Smooth muscle cell (in vitro differentiated cells): ENCODE measurements around the gene EVI5. TPM values are rescaled to one million over a fixed set of nuclear protein-coding genes. Genes with fewer than 3 reads are reported as not detected.

Source experiments
- DNase-seq: peaks from one replicate; lab custom pipeline; 2025; ENCODE audit not compliant: unreplicated experiment; lab: John Stamatoyannopoulos, UW
- H2AFZ ChIP-seq: fragments of 200-600 bp; sonication (generic); 2 replicates; pipeline ENCODE4 v1.6.0; 2016; ENCODE audit warnings: antibody characterized with exemption, low read depth, mild to moderate bottlenecking
- H3F3A ChIP-seq: fragments of 200-600 bp; sonication (generic); 2 replicates; pipeline ENCODE4 v1.6.0; 2017; ENCODE audit warnings: antibody characterized with exemption, low read depth
- H3K27ac ChIP-seq: fragments of 200-600 bp; sonication (generic); 2 replicates; pipeline ENCODE4 v1.5.1; 2016; ENCODE audit warnings: low read depth, mild to moderate bottlenecking
- H3K27me3 ChIP-seq: fragments of 200-600 bp; sonication (generic); 2 replicates; pipeline ENCODE4 v1.6.1; 2016; ENCODE audit warnings: low read depth, mild to moderate bottlenecking
- H3K36me3 ChIP-seq: fragments of 200-600 bp; sonication (generic); 2 replicates; pipeline ENCODE4 v1.5.1; 2016; ENCODE audit warnings: low read depth
- H3K4me1 ChIP-seq: fragments of 200-600 bp; sonication (generic); 2 replicates; pipeline ENCODE4 v1.5.1; 2016; ENCODE audit warnings: low read depth
- H3K4me2 ChIP-seq: fragments of 200-600 bp; sonication (generic); 2 replicates; pipeline ENCODE4 v1.6.0; 2016; ENCODE audit warnings: mild to moderate bottlenecking
- H3K4me3 ChIP-seq: fragments of 200-600 bp; sonication (generic); 2 replicates; pipeline ENCODE4 v1.5.1; 2016; ENCODE audit warnings: mild to moderate bottlenecking
- H3K79me2 ChIP-seq: fragments of 200-600 bp; sonication (generic); 2 replicates; pipeline ENCODE4 v1.6.0; 2016; ENCODE audit warnings: low read depth, mild to moderate bottlenecking
- H3K9ac ChIP-seq: fragments of 200-600 bp; sonication (generic); 2 replicates; pipeline ENCODE4 v1.6.0; 2016; ENCODE audit warnings: low read depth
- H3K9me3 ChIP-seq: fragments of 200-600 bp; sonication (generic); replicated peaks from 2 replicates; pipeline ENCODE4 v1.5.1; 2016; ENCODE audit warnings: low read depth
- H4K20me1 ChIP-seq: fragments of 200-600 bp; sonication (generic); 2 replicates; pipeline ENCODE4 v1.6.0; 2016; ENCODE audit warnings: low read depth
- CTCF ChIP-seq: fragments of 200-600 bp; sonication (generic); IDR thresholded peaks from 2 replicates; pipeline ENCODE4 v1.5.1; 2017; ENCODE audit warnings: borderline replicate concordance, mild to moderate bottlenecking, antibody characterized with exemption; ENCODE audit not compliant: insufficient read depth, poor library complexity, severe bottlenecking
- WGBS: methylation state at CpG from one replicate; pipeline ENCODE4 v1.1.7; 2016; ENCODE audit warnings: low lambda C conversion rate; 5-methylcytosine and 5-hydroxymethylcytosine counted together
- polyA plus RNA-seq: library from polyadenylated mRNA; unstranded; fragments of >200 nt; fragmentation: Nextera tagmentation; extraction: Ambion mirVana; gene quantifications from 2 replicates; pipeline ENCODE4 v1.2.1, GENCODE V29; 2016
- total RNA-seq: library from RNA; depleted of rRNA; stranded (reverse); fragments of >200 nt; gene quantifications from 2 replicates; pipeline ENCODE4 v1.2.3, GENCODE V29; 2014

The EVI5 gene
- total and polyA plus RNA-seq, 2 experiments from 2014 or later, result 35.4 to 47.6 TPM

DNA sequence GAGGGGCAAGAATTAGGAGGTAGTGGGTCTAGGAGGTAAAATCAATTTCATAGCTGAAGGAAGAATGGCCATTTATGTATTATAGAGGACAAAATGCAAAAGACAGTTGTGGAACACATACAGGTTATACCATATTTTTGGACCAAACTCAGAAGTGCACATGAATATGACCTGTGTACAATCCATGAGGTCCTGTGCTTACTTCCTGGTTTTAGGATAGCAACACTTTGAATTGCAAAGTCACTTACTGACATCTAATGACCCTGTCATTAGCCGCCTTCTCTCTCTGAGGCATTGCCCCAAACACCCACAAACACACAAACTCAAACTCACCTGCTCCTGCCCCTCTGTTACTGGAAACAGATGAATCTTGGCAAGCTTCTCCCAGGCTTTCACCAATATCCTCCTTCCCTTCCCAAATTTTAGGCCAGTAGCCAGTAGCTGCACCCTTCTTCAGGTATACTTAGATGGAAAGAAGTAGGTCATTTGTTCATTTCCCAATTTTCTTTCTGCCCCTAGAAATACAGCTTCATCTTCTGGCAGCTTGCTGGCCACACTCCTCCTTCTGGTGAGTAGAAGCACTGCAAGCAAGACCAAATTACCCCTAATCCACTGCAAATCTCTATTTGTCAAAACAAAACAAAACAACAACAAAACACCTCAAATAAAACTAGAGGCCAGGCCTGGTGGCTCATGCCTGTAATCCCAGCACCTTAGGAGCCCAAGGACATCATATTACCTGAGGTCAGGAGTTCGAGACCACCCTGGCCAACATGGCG, 33.3 kb upstream of the EVI5 start:
- H3K27ac ChIP-seq, result no peak overlapping the region
- 95% methylated on average over 3 of the region's 3 CpGs for WGBS
- DNase-seq, result no peak
- no peaks in the 10 kb centered on the region for H3K79me2 ChIP-seq
- no peaks in the 10 kb centered on the region for H3K9me3 ChIP-seq
- TF ChIP-seq CTCF, result peak; percentile 55
- no peaks in the 10 kb centered on the region for H3K27me3 ChIP-seq
- no peaks in the 10 kb centered on the region for H3K36me3 ChIP-seq
- H3K4me2 ChIP-seq, result no peak overlapping the region
- no peak overlapping the region for H3K4me3 ChIP-seq
- no peaks in the 10 kb centered on the region for H3K4me1 ChIP-seq
- H3F3A ChIP-seq, result no peaks in the 10 kb centered on the region
- no peaks in the 10 kb centered on the region for H4K20me1 ChIP-seq
- H3K9ac ChIP-seq, result no peak overlapping the region
- H2AFZ ChIP-seq, result no peak overlapping the region

GRCh38 chr1:92817137-92817697, 32.3 kb upstream of the EVI5 start:
- Histone ChIP-seq H3K27ac (no peak overlapping the region), H3K4me1 (no peaks in the 10 kb centered on the region), H3K27me3 (no peaks in the 10 kb centered on the region), H3K4me2 (no peak overlapping the region), H3K9ac (no peak overlapping the region), H2AFZ (no peak overlapping the region), H3K79me2 (no peaks in the 10 kb centered on the region), H3F3A (no peaks in the 10 kb centered on the region), H4K20me1 (no peaks in the 10 kb centered on the region), H3K36me3 (no peaks in the 10 kb centered on the region), H3K4me3 (no peak overlapping the region), H3K9me3 (no peaks in the 10 kb centered on the region)
- 89% methylated on average over 1 of the region's 1 CpG for WGBS
- no peak for TF ChIP-seq CTCF
- no peak for DNase-seq

- Histone ChIP-seq H3F3A (no peaks in the 10 kb centered on the region), H3K27ac (no peak overlapping the region), H3K4me1 (no peaks in the 10 kb centered on the region), H3K9ac (no peak overlapping the region), H3K4me3 (no peak overlapping the region), H3K27me3 (no peaks in the 10 kb centered on the region), H3K4me2 (no peak overlapping the region), H4K20me1 (no peaks in the 10 kb centered on the region), H3K9me3 (no peaks in the 10 kb centered on the region), H2AFZ (peak overlapping the region; percentile 10), H3K79me2 (no peaks in the 10 kb centered on the region), H3K36me3 (no peaks in the 10 kb centered on the region)
- WGBS, result 80% methylated on average over 2 of the region's 2 CpGs
- TF ChIP-seq CTCF, result no peak
- DNase-seq, result no peak
These were observed 31.8 kb upstream of the EVI5 start for GRCh38 chr1:92816732-92817131.

DNA sequence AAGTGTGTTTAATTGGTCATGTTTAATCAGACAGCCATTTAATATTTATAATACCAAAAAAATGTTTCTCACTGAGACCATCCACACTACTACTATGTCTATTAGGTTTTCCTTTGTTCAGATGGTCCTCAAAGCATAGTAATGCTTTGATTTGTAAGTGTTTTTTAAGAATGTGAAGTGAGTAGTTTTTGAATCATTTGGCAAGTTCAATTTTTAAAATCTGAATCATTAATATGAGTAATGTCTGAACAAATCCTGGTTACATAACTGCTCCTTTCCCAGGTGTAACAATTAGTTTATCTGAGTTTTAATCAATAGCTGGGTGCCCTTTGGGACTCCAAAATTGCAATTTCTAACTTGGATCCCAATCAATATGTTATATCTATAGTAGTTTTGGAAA, 23.5 kb upstream of the EVI5 start:
- no peak for DNase-seq
- no peaks in the 10 kb centered on the region for H3K9me3 ChIP-seq
- H3K4me1 ChIP-seq, result no peaks in the 10 kb centered on the region
- TF ChIP-seq CTCF, result no peak
- no peaks in the 10 kb centered on the region for H3K79me2 ChIP-seq
- H3K27me3 ChIP-seq, result no peaks in the 10 kb centered on the region
- no peak overlapping the region for H3K9ac ChIP-seq
- H3K27ac ChIP-seq, result no peak overlapping the region
- no peaks in the 10 kb centered on the region for H4K20me1 ChIP-seq
- H2AFZ ChIP-seq, result no peak overlapping the region
- H3K4me3 ChIP-seq, result no peak overlapping the region
- no peak overlapping the region for H3K4me2 ChIP-seq
- H3F3A ChIP-seq, result no peaks in the 10 kb centered on the region
- no peaks in the 10 kb centered on the region for H3K36me3 ChIP-seq
